Measurements from ENCODE around the gene ATP5PD.
A peak's percentile ranks its signal among the peaks of the same experiment; 100 is the strongest.
"Not testable (repeated sequence)": the region's sequence is repeated elsewhere in the genome, so short reads cannot be mapped to it uniquely, and the experiment has no call there.

ATP5PD gene

GRCh38 chr17:75077072-75077495 lies 30.3 kb upstream of the ATP5PD start:
- DNase-seq, result no peak

DNA sequence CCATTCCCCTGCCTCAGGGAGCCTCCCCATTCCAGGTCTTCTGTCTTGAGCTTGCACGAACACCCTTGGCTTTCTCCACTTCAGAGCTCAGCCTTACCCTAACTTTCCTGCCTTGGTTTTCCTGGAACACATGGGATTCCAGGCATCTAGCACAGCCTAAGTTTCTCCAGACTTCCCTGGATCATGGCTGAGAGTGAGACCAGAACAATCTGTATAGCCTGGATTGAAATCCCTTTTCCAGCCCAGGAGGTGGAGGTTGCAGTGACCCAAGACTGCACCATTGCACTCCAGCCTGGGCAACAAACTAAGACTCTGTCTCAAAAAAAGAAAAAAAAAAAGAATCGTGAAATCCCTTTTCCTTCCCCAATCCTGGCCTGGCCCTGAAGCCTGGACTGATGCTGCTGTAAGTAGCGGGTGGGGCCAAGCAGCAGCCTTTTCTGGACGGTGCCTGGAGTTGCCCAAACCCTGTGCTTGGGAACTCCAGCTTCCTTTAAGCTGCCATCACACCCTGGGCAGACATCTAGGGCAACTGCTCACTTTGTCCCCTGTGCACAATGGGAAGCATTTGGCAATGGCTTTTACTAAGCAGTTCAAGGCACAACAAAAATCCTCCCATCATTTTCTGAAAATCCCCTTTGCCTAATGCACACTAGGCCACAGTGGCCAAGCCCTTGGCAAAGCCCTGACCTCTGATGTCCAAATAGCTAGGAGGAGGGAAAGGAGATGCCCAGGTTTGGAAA lies 29.0 kb upstream of the ATP5PD start:
- DNase-seq, result no peak

DNA sequence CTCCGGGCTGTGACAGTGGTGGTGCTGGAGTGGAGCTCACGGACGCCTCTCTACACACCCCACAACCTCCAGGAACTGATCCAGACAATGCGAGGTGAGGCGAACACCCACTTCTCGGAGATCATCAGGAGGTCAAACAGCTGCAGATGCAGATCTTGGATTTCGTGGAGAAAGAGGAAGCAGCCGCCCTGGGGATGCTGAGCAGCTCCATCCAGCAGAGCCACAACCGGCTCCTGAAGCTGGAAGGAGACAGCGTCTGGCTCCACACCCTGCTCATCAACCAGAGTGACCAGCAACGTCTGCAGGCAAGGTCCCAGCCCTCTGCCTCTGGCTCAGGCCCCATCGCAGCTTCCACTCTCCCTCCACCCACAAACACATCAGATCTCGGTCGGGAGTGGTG lies 27.8 kb upstream of the ATP5PD start:
- no peak for DNase-seq

GRCh38 chr17:75073618-75074047 lies 26.9 kb upstream of the ATP5PD start:
- no peak for DNase-seq

DNA sequence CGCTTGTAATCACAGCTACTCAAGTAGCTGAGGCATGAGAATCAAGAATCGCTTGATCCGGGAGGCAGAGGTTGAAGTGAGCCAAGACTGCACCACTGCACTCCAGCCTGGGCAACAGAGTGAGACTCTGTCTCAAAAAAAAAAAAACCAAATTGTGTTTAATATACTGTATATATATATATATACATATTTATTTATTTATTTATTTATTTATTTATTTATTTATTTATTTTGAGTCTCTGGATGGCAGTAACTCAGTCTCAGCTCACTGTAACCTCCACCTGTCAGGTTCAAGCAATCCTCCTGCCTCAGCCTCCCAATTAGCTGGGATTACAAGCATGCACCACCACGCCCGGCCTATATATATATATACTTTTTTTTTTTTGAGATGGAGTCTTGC lies 26.1 kb upstream of the ATP5PD start:
- DNase-seq, result not testable (repeated sequence)

GRCh38 chr17:75071478-75072271 lies 24.9 kb upstream of the ATP5PD start:
- DNase-seq, result not testable (repeated sequence)

- no peak for DNase-seq
Measured at GRCh38 chr17:75069783-75070182, 23.0 kb upstream of the ATP5PD start.

DNA sequence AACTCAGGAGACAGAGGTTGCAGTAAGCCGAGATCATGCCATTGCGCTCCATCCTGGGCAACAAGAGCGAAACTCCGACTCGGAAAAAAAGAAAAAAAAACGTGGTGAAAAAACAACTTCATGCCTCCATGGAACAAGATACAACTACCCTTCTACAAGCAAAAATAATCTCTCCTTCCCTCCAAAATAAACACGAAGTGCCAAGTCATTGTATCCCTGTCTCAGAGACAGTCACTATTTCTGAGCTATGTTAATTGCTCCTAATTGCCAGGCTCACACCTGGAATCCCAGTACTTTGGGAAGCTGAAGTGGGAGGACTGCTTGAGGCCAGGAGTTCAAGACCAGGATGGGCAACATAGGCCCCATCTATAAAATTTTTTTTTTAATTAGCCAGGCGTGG lies 22.0 kb upstream of the ATP5PD start:
- DNase-seq, result no peak

- DNase-seq, result no peak
Measured at GRCh38 chr17:75067856-75068255, 21.1 kb upstream of the ATP5PD start.

DNA sequence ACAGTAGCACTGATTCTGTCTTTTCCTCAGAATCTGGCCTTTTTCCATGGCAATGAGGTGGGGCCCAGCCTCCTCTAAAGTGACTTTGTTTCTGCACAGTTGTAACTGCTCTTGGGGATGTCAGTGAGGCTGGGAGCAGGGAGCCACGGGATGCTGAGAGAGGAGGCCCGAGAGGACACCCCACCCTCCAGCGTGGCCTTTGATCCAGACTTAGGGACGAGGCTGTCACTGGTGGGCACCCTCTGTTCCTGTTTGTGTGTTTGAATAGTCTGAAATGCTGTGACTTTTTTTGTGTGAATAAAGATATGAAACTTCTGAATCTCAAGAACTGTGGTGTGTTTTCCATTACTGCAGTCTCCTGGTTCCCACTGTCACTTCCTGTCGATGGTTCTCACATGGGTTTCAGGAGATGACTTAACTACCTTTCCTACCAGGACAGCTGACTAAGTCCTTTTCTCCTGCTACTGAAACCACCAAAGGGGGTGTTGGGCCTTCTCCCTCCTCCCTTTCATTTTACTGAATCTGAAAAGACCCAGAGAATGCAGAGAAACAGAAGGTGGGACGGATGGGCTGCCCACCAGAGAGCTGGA lies 18.9 kb upstream of the ATP5PD start:
- no peak for DNase-seq

GRCh38 chr17:75064867-75065561 lies 18.2 kb upstream of the ATP5PD start:
- DNase-seq, result no peak

- no peak for DNase-seq
Measured at GRCh38 chr17:75064460-75064859, 17.7 kb upstream of the ATP5PD start.

DNA sequence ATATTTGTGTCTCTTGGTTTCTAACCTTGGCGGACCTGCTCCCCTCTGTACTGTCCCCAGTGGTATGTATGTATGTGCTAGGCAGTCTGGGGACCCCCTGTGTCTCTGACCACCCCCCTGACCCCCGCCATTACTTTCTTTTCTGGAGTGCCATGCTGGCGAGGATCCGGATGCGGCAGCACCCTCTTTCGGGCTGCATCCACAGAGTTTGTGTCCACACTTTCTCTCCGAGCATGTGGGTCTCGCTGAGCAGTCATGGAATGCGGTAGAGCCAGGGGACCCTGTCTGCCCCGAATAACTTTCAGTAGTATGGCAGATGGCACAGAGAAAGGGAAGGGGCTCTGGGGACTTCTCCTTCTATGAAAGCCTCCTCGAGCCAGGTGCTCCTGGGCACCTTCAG lies 17.3 kb upstream of the ATP5PD start:
- DNase-seq, result no peak

DNA sequence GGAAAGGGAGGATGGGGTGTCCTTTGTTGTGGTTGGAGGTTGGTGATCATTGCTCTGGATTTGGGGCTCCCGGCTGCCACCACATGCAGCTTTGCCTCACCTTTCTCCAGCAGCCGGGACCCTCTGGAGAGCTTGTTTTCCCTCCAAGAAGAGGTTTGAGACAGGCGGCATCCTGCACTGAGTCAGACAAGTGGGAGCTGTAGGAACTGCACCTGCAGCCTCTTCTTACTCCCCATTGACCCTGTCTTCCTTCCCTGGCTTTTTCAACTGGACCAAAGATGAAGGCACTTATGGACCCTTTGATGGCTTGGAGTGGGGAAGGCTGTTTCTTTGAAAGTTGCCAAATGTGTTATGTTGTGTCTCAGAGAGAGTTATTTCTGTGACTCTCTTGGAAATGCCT lies 16.9 kb upstream of the ATP5PD start:
- no peak for DNase-seq

DNA sequence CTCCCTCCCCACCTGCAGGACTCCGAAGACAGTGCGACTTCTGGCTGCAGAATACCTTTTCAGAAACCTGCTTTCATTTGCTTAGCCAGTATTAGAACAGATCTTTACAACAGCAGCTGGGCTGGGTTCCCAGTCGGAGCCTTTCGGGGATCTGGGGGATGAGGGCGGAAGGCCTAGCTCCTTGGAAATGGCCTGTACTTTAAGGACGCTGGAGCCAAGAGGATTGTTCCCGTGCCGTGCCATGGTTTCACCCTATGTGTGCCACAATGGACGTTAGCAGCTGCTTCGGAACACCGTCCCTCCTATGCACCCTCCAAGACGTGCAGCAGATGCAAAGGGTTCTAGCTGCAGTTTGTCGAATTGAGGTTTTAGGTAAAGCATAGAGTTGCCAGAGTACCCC lies 16.4 kb upstream of the ATP5PD start:
- DNase-seq, result no peak

DNA sequence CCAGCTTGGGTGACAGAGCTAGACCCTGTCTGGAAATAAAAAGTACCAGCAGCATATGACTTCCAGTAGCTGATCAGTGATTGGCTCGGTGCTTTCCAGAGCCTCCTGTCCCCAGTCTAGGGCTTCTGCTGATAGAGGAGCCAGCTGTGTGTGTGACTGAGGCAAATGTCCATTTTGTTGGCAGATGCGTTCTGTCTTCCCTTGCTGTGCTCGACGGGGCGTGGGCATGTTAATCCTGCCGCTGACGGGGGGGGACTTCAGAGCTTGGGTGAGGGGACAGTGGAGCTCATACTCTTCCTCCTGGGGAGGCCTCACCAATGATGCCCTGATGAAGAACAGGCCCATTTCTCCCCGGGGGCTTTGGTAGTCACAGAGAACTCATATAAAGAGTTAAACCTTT lies 14.8 kb upstream of the ATP5PD start:
- no peak for DNase-seq

DNA sequence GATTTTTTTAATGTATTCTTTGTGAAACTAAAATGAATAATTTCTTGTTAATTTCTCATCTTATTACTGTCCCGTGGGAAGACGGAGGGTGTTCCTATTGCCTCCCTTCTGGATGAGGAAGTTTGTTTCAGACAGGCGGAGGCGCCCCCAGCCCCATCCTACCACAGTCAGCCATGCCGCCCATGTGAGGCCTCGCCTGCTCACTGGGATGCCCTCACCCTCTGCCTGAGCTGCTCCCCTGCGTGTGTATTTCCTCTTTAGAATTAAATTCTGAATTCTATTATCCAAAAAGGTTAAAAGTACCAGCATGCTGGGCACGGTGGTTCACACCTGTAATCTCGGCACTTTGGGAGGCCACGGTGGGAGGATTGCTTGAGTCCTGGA lies 14.3 kb upstream of the ATP5PD start:
- no peak for DNase-seq

DNA sequence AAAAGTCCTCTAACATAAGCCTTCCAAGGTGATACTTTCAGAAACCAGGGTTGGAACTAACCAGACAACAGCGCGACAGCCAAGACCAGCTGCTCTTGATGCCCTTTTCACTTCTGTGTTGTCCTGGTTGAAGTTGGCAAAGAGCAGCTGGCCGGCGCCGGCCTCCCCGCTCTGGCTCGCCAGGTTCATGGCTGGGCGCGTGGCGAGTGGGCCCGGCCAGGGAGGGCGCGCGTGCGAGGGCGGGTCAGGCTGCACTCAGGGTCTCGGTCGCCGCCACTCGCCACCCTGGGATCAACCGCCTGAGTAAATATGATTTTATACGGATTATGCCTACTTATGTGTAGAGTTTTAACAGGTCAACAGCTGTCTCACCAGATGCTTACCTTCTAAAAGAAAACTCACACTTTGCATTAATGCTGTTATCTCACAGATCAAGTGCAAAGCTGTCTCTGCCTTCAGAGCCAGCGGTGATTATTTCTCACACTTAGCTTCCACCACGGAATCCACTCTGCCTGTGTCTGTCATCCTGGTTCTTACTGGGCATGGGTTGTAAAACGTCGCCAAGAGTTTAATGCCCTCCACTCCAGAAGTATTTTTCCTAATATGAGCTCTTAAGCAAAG lies 13.8 kb upstream of the ATP5PD start:
- DNase-seq, result no peak

DNA sequence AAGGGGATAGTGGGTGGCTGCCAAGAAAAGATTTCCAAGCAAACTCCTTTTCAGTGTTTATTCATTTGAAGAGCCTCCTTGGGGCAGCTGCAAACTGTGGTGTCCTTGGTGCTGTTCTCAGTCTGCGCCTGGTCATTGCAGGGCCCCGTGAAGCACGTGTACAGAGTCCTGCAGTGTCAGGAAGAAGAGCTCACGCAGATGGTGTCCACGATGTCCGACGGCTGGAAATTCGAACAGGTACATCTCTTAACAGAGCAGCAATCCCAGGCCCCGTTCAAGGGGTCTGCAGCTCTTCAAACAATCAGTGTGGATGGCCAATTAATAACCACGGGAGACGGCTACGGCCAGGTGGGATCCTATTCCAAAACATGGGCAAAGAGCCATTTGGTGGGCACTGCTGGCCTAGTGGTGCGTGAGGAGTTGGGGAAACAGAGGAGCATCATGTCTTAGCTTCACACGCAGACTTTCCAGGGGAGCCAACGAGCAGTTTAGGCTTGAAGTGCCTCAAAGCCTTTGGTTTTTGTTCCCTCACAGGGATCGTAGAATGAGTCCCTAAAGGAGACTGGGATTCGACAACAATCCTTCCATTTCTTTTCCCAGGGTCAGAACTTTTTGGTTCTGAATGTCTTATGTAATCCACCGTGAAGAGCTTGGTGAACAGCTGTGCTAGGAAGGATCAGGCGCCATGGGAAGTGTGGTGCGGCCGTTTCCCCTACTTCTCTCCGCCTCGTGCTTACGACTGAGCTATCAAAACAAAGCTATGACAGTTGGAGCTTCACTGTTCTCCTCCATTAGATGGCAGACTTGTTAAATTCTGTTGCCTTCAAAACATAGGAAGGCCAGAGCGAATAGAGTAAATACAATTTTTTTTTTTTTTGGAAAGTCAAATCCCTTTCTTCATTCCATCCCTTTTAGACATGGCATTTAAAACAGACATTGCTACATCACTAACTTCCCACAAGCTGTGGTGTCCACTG lies 12.9 kb upstream of the ATP5PD start:
- DNase-seq, result peak in 1 of 2 experiments; percentile 11

DNA sequence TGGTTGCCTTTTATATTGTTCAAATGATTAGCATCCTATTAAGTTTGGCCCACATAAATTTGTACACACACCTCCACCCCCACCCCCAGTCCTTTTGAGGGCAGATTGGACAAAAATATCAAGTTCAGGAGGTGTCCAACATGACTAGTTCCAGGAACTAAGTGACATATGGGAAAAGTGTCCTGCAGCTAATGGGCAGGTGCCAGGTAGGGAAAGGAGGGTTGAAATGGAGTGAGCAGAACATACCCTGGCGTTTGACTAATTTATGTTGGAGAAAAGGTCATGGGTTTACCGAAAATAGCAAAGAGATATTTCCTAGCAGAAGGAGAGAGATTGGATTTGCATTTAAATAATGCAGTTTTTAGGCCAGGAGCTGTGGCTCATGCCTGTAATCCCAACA lies 5.2 kb upstream of the ATP5PD start:
- DNase-seq, result no peak

DNA sequence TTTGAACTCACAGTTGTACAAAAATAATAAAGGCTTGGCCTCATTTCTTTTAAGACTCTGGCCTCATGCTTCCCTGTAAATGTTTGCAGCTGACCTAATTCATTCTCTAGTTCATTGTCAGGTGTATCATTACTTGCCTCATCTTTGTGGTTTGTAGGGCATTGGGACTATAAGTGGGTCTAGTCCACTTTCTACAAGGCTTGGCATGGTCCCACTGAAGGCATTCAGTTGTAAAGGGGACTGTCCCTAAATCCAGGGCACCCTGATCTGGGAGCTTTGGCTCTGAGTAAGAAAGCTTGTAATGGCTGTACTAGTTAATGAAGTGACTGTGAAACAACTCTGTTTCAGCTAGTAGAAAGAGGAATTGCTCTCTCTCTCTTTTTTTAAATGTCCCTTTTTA lies 2.9 kb upstream of the ATP5PD start:
- DNase-seq, result no peak

- DNase-seq, result no peak
Measured at GRCh38 chr17:75049057-75049456, 2.3 kb upstream of the ATP5PD start.
